K562 treated with DMSO at 1 percent for 4 hours (cell line): ENCODE results near the gene HS3ST5. TPM values are rescaled to one million over a fixed set of nuclear protein-coding genes. Genes with fewer than 3 reads are reported as not detected.

Experiments
- total RNA-seq: library from RNA; unstranded; fragments of 300-600 nt; gene quantifications from 2 replicates; pipeline ENCODE4 v1.2.3, GENCODE V29; 2022; ENCODE audit not compliant: insufficient read depth

Gene HS3ST5, protein sequence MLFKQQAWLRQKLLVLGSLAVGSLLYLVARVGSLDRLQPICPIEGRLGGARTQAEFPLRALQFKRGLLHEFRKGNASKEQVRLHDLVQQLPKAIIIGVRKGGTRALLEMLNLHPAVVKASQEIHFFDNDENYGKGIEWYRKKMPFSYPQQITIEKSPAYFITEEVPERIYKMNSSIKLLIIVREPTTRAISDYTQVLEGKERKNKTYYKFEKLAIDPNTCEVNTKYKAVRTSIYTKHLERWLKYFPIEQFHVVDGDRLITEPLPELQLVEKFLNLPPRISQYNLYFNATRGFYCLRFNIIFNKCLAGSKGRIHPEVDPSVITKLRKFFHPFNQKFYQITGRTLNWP
- not detected in 2 replicates for total RNA-seq

DNA sequence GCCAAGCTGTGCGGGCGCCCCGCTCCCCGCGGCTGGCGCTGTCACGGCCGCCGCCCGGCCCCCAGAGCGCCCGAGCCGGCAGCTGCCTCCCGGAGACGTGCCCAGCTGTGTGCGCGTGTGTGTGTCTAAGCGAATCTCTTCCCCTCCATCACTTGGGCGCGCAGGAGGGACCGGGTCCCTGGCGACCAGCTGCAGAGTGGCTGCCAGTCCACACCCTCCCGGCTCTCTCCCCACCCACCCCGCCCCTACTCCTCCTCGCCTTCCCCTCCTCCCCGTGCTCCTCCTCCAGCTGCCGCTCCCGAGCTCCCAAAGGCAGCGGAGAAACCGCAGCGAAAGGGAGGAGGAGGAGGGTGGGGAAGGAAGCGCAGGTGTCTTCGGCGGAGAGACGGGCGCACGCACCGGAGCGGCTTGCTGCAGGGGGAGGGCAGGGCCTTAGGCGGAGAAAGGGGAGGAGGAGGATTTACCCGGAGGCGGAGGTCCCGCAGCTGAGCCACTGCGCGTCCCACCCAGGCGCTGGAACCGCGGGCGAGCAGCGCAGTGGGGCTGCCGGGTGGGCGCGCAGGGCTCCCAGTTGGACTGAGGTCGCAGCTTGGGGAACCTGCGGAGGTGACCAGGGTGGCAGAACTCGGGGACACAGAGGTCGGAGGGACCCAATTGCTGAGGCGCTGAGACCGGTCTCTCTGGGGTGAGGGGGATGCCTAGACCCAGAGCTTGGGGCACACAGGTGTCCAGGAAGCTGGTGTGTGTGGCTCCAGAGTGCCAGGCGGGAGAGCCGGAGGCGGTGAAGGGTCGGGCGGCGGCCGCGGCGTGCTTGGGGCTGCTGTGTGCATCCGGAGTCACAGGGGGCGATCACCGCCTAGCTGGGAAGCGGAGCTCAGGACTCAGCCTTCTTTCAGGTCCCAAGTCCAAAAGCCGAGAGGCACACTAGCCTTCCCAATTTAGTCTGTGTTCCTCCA, at the start of gene HS3ST5:
Gene HS3ST5 (minus strand): TSS at position 198 of the 956 bp plus-strand sequence. CDS start 280,178 bp downstream, outside the sequence.

